ENCODE results near the gene RELN.

DNA sequence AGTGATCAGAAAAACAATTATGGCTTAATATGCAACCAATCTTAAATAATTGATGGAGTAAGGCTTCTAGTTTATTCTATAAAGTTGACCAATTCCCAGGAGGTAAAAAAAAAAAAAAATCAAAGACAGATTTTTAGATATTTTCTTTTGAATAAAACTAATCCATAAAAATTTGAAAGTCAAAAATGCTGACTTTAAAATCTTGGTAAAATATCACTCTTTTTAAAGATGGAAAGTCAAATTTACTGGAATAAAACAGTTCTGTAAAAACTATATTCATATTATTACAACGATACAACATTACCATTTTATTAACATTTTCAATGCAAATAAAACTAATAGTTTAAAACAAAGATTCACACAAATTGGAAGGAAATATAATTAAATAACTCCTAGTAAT is 5.4 kb downstream of the RELN start:
- TF ChIP-seq, protein P1, sequence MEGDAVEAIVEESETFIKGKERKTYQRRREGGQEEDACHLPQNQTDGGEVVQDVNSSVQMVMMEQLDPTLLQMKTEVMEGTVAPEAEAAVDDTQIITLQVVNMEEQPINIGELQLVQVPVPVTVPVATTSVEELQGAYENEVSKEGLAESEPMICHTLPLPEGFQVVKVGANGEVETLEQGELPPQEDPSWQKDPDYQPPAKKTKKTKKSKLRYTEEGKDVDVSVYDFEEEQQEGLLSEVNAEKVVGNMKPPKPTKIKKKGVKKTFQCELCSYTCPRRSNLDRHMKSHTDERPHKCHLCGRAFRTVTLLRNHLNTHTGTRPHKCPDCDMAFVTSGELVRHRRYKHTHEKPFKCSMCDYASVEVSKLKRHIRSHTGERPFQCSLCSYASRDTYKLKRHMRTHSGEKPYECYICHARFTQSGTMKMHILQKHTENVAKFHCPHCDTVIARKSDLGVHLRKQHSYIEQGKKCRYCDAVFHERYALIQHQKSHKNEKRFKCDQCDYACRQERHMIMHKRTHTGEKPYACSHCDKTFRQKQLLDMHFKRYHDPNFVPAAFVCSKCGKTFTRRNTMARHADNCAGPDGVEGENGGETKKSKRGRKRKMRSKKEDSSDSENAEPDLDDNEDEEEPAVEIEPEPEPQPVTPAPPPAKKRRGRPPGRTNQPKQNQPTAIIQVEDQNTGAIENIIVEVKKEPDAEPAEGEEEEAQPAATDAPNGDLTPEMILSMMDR (IDR thresholded peaks at IDR 0.05) = no peak
- TF ChIP-seq POLR2A (IDR thresholded peaks at IDR 0.05) = no peak
